Stimulated activated CD8-positive, alpha-beta memory T cell treated with anti-CD3 and anti-CD28 coated beads, Interleukin-12 subunit alpha, Interleukin-12 subunit beta, amount 100 ng/mL, for 24 hours (primary cell): ENCODE results near the gene ZDHHC13.

ENCODE experiments used
- DNase-seq: peaks from one replicate; pipeline ENCODE4 v3.0.0-alpha.2; 2020; ENCODE audit errors: extremely low read depth

ZDHHC13 gene, protein sequence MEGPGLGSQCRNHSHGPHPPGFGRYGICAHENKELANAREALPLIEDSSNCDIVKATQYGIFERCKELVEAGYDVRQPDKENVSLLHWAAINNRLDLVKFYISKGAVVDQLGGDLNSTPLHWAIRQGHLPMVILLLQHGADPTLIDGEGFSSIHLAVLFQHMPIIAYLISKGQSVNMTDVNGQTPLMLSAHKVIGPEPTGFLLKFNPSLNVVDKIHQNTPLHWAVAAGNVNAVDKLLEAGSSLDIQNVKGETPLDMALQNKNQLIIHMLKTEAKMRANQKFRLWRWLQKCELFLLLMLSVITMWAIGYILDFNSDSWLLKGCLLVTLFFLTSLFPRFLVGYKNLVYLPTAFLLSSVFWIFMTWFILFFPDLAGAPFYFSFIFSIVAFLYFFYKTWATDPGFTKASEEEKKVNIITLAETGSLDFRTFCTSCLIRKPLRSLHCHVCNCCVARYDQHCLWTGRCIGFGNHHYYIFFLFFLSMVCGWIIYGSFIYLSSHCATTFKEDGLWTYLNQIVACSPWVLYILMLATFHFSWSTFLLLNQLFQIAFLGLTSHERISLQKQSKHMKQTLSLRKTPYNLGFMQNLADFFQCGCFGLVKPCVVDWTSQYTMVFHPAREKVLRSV

DNA sequence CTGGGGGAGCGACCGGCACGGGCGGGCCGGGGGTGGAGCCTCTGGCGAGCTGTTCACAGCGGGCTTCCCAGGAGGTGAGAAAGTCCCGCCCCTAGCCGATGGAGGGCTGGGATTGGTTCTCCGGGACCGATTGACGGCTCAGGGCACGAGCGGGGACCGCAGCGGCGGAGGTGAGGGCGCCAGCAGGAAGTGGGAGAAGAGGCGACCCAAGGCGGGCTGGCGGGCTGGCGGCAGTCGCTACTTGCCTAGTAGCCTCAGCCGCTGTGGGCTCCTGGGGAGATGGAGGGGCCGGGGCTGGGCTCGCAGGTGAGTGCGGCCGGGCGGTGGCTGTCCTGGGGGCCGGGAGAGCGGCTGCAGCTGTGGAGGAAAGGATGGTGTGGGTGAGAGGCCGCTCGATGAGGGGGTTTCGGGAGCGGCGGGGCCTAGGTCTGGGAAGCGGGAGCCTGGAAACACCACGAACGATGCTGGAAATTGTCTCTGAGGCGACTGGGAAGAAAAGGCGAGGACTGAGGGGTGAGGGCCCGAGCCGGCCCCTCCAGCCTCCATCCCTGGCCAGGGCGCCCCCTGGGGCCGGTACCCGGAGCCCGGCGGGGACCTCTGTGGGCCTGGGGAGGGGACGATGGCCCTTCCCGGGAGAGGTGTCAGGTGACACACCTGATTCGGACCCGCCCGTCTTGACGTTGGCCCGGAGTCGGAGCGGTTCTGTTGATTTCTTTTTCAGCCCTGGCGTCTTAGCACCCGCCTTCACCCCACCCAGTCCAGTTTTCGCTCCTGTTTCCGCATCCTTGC, at the start of gene ZDHHC13:
Gene ZDHHC13, plus strand, starts transcription at position 198 of the 789 bp plus-strand sequence. Its CDS starts 82 bp downstream, at position 280.
- peak; percentile 88 for DNase-seq

DNA sequence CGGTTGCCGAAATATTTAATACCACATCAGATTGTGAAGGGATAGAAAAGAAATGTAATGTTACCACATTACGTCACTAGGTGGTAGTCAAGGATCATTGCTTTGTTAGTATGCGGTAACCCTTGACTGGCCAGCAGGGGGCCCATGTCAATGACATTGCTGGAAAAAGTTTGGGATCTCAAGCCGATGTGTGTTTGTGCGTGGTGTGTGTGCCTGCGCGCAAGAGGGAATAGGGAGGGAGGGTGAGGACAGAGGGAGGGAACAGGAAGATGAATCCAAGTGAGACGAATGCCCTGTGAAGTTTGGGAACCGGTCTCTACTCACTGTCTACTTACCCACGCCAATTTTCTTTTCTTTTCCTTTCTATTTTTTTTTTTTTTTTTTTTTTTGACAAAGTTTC, 45.7 kb upstream of the ZDHHC13 start:
- peak; percentile 14 for DNase-seq

DNA sequence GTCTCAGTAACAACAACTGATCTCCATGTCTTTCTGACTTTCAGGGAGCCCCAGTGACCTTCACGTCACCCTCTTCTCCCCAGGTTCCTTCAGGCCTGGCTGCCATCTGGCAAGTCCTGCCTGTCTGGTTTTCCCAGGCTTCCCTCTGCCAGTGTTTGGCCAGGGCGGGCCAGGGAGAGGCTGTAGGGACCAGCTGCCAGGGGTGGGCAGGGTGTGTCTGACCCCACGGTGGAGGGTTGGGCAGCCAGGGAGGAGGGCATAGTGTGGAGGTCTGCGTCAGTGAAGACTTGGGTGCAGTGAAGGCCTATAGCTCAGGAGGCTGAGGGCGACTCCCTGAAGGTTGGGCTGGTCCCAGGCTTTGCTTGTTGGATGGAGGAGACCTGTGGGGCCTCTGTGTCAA, 44.5 kb upstream of the ZDHHC13 start:
- DNase-seq = no peak

DNA sequence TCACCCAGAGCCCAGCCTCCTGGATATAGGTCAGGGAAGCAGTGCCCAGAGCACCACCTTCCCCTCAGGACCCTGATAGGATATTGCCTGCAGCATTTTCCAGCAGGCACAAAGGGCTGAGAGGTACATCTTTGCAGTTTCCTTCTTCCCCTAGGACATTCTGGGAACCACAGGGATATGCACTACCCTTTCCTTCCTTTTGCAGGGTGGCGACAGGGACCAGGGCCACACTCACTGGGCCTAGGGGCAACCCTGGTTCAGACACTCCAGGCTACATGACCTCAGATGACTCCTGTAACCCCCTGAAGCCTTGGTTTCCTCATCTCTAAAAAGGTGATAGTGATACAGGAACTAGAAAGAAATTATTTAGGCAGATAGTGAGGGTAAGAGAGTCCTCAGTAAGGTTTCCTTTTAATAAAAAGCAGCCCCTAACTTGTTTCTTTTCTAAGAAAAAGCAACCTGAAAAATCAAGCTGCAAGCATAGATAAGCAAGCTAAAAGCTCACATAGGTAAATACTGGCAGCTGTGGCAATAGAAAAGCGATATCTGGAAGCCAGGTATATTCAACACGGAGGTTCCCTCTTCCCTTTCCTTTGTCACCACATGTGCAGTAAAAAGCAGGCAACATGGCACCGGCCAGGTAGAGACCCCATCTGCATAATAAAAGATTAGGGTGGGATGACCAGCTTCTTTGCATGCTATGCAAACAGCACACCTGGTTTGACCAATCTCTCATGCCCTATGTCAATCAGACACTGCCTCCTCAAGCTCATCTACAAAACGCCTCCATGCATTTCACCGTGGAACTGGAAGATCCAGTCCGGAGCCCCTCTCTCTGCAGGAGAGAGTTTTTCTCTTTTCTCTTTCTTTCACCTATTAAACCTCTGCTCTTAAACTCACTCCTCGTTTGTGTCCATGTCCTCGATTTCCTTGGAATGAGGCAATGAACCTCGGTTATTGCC, 43.2 kb upstream of the ZDHHC13 start:
- DNase-seq = no peak

DNA sequence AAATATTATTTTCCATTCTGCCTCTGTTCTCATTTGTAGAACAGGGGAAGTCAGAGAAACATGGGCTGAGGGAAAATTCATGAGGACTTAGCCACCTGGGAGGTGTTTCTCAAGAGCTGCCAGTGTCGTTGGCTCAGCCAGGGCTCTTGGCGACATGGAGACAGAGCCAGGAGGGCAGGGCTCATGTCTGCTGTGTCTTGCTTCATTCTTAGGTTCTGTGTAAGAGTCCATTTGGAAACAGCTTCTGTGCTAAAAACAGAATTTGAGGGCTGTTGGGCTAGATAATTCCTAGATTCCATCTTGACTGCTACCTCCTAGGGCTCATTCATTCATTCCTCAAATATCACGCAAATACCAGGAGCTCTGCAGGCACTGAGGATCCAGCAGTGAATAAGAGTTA, 41.3 kb upstream of the ZDHHC13 start:
- no peak for DNase-seq

DNA sequence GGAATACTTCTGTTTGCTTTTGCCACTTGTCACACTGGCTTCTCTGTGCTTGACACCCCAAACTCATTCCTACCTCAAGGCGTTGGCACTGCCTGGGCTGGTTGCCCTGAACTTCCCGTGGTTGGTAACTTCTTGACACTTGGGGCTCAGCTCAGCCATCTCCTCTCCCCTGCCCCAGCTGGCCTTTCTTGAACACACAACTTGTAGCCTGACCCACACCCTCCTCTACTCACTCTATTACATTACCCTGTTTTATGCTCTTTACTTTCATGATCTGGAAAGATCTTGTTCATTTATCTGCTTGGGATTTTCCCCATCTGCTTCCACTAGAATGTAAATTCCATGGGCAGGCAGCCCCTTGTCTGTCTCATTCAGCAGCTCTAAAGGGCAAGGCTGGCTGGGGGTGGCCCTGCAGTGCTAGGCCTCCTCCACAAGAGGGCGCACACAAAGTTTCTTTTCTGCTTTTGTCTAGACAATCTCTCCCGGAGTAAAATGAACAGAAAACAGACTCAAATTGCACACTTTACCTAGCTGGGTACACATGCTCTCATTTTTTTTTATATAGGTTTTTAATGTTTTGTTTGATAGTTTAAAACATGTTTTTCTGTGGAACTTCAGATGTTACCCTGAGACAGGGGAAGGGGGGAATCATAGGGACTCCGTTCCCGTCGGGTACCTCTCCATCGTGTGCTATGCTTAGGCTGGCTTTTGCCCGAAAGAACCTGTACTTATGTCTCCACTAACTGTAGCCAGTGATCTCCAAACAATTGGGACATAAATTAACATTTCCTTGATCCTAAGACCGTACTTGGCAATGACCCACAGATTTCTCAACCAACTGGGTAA, 40.0 kb upstream of the ZDHHC13 start:
- no peak for DNase-seq

DNA sequence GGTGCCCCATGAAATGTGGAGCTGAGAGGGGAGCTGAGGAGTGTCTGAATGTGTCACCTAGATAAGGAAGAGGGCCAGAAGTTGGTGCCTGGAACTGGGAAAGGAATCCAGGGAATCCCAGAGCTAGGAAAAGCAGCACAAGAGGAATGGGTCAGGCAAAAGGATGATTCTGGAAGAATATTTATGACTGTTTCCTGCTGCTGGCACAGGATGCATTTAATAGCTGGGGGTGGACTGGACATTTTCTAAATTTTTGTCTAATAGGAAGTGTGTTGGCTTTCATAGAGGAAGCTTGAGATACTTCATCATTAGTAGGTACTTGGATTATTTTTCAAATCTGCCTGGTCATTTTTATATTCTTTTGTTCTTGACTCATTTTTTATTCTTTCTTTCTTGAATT, 39.0 kb upstream of the ZDHHC13 start:
- no peak for DNase-seq

DNA sequence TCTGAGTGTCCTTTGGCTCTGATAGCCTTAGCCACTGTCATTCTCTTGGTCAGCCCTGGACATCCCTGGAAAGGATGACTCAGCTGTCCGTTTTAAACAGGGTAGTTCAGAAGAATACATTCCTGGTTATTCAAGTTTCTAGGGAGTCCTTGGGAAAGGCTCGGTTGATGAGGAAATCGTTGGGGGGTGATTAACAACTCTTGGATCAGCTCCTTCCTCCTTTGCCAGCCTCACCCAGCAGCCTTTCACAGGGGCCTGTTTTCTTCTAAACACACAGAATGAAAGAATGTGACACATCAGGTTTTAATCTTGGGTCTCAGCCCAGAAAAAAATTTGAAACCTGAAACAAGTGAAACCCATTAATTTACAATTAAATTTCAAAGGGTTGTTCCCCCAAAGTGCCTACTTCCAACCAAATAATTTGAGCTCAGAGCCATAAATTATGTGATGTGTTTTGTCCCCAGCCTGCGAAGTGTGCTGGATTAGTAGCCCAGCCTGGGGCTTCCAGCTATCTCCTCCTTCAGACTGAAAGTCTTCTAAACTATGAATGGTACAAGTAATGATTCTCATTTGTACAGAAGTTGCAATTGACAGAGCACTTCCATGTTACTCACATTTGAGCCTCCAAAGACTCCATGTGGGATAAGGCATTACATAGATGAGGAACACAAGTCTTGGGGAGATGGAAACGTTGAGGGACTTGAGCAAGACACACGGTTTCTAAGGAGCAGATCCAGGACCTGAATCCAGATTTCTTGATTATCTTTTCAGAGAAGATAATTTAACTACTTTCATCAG, 37.1 kb upstream of the ZDHHC13 start:
- DNase-seq = no peak

DNA sequence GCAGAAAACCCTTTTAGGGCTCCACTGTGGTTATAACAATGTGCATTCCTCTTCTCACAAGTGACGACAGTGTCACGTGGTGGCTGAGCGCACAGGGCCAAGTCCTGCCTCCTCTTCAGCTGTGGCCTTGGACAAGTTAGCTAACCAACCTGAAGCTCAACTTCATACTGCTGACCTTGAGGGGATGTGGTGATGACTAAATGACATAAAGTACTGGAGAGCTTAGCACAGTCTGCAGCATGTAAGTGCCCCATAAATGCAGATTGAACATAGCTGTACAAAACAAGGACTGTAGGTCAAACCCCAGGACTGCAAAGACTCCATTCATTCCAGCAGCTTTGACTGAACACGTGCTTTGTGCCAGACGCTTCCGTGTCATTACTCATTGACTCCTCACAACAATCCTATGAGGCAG, 36.4 kb upstream of the ZDHHC13 start:
- no peak for DNase-seq

DNA sequence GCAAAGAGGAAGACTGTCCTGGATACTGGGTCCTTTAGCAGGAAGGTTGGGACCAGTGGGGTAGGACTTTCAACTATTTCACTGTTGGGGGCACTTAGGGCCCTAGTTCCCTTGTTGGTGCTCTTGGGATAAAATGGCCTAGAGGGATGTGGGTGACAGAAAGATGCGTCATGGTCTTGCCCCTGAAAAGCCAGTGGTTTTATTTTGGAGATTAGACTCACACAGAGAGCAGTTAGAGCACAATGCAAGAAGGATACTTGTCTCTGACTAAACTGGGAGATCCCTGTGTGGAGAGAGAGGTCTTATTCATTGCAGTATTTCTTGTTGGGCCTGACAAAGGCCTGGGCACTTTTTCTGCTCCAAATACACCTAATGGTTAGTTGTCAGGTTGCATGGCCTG, 33.8 kb upstream of the ZDHHC13 start:
- DNase-seq = no peak

DNA sequence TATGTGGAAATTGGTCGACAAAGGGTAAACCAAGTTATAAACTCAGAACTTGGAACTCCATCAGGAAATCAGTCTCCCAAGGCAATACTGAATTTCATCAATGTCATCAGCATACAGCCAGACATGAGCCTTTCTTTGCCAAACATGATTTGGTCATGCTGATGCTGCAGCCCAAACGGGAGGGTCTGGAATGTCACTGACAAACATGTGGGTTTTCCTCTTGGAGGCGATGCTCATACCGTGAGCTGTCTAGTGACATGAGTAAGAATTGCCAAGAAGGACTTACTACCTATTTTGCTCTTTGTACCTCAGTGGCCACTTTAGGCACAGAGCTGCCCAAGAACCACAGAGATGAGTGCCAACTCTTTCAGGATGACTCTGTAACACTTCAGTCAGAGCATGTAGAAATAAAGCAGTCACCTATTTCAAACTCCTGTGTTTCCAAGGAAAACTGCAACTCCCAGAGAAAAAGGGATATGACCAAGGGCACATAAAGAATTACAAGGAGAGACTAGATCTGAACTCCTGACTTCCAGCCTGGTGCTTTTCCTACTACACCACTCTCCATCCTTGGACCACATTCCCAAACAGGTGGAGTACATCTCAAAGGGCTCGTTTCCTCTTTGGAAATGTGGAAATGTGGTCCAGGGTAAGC, 32.2 kb upstream of the ZDHHC13 start:
- DNase-seq = no peak

DNA sequence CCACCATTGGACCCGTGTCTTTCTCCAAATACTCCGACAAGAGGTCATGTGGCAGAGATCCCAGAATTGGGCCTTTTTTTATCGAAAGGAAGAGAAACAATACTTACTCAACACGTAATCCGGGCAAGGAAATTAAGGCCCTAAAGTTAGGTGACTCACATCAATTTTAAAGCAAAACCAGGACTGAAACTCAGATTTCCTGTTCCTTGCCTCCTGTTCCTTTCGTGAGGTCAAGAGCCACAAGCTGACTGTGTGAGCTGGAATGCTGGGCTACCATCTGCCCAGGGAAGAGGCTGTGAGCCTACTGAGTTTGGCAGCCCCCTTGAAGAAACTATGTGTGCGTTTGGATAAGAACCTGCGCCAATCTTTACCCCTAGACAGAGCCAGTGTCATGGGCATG, 29.3 kb upstream of the ZDHHC13 start:
- DNase-seq = no peak

DNA sequence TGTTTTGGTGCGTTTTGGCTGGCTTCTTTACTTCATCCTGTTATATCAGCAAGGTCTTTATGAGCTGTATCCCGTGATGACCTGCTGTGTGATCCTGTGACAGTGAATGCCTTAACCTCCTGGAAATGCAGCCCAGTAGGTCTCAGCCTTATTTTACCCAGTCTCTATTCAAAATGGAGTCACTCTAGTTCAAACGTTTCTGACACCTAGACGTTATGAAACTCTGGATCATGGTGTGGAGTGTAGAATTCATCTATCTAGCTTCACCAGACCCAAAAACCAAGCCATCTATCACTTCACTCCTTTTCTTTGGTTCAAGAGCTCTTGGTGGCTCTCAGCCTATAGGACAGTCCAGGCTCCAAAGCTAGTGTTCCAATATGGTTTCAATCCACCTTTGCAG, 28.2 kb upstream of the ZDHHC13 start:
- DNase-seq = no peak

DNA sequence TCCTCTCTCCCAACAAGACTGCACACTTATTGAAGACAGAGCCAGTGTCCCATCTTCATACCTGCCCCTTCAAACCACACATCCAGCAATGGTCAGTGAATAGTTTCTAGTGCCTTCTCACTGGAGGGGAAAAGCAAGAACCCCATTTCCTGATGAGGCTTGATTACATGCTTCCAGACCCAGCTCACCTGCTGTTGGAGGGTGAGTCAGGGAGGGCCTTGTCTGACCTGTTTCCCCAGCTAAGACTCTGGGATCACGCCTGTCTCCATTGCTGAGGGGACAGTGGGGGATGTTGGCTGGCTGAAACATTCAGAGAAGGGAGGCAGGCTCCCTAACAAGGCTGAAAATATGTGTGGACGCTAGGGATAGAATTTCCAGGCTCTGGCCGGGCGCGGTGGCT, 27.5 kb upstream of the ZDHHC13 start:
- DNase-seq = no peak

DNA sequence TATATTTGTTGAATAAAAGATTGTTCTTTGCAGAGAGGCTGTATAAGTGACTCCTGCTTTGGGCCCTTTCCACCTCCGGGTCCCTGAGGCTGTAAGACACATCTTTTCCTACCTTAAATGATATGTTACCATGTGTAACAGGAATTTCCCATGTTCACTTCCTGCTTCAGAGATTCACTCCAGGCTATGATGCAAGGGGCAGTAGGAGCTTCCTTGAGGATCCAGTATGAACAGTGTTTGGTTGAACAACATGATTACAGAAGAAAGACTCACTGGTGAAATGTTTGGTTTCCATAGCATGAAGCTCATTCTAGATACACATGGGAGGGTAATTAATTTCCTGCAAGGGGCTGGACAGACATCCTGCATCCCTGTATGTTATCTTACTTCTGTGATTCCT, 25.6 kb upstream of the ZDHHC13 start:
- DNase-seq = no peak

DNA sequence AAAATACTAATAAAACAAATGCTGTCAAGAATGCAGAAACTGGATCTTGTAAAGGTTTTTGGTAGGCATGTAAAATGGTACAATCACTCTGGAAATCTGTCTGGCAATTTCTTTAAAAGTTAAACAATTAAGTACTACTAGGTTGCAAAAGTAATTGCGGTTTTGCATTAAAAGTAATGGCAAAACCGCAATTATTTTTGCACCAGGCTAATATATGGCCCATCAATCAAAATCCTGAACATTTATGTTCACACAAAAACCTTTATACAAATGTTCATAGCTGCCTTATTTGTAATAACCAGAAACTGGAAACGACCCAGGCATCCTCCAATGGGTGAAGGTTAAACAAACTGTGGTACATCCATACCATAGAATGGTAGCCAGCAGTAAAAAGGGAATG, 24.6 kb upstream of the ZDHHC13 start:
- no peak for DNase-seq

DNA sequence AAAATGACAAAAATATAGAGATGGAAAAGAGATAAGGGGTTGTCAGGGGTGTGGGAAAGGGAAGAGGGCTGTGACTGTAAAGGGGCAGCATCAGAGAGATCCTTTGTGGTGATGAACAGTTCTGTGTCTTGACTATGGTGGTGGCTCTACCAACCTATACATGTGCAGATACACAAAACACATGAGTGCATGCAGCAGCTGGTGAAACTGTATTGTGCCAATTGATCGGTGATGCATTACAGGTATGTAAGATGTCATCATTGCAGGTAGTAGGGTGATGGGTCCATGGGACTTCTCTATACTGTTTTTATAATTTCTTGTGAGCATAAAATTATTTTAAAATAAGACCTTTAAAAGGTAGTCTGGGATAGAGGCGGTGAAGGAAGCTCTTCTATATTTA, 24.1 kb upstream of the ZDHHC13 start:
- DNase-seq = no peak

DNA sequence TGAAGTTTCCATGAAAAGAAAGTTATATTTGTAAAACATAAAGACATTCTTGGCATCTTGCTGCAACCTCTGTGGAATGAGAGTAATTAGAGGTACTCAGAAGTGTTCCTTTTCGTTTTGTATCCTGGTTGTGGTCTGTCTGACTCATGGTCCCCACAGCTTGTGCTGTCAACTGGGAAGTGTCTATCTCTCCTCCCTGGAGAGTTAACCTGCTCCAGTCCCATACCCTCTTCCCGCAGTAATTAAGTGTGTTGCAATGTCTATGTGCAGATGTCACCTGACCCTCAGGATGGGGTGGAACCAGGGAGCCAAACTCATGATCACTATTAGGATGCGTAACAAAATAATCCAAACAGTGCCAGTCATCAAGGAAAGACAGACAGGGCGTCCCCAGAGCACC, 23.0 kb upstream of the ZDHHC13 start:
- no peak for DNase-seq

DNA sequence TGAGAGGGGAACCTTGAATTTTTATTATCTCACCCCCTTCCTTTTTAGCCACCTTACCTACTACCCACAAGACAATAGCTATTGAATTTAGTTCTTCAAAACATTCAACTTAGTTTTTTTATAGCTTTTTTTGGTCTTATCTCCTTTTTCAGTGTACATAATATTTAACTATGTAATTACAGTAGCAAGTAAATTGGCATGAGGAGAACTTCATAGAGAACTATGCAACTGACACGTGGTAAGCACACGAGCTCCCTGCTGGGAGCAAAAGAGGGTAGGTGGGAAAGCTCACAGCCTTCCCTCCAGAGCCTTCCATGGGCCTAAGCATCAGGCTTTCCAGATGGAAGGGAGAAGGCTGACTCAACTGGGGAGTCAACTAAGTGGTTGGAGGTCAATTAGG, 22.1 kb upstream of the ZDHHC13 start:
- DNase-seq = no peak
